Measurements from ENCODE around the gene FANCE.

DNA sequence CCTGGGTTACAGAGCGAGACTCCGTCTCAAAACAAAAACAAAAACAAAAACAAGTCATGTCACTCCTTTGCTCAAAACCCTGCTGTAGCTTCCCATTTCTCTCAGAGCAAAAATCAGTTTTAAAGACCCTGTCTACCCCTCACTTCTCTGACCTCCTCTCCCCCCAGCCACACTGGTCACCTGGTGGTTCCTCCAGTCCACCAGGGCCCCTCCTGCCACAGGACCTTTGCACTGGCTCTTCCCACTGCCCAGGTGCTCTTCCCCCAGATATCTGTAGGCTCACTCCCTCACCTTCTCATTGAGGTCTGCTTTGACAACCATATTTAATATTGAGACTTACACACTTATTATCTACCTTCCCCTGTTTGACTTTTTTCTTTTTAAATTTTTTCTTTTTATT is 49.6 kb downstream of the FANCE start:
- no peak for TF ChIP-seq POLR2AphosphoS5 (IDR thresholded peaks at IDR 0.05; ENCODE audit: low read depth, low read length)
- TF ChIP-seq, protein P1, sequence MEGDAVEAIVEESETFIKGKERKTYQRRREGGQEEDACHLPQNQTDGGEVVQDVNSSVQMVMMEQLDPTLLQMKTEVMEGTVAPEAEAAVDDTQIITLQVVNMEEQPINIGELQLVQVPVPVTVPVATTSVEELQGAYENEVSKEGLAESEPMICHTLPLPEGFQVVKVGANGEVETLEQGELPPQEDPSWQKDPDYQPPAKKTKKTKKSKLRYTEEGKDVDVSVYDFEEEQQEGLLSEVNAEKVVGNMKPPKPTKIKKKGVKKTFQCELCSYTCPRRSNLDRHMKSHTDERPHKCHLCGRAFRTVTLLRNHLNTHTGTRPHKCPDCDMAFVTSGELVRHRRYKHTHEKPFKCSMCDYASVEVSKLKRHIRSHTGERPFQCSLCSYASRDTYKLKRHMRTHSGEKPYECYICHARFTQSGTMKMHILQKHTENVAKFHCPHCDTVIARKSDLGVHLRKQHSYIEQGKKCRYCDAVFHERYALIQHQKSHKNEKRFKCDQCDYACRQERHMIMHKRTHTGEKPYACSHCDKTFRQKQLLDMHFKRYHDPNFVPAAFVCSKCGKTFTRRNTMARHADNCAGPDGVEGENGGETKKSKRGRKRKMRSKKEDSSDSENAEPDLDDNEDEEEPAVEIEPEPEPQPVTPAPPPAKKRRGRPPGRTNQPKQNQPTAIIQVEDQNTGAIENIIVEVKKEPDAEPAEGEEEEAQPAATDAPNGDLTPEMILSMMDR (IDR thresholded peaks at IDR 0.05): no peak
